GM11168 (cell line): Measurements from ENCODE around the gene CRIP2.

Experiments
- in situ Hi-C: fragments of 300-500 bp; cut with MboI; formaldehyde crosslinking; loops from one replicate; pipeline ENCODE4 v1.12.0; 2022; ENCODE audit warnings: low sequenced_read_pairs; ENCODE audit not compliant: unreplicated experiment

Gene CRIP2

GRCh38 chr14:105484997-105485393 is 10.4 kb downstream of the CRIP2 start:
- in situ Hi-C loops: no loop called here

DNA sequence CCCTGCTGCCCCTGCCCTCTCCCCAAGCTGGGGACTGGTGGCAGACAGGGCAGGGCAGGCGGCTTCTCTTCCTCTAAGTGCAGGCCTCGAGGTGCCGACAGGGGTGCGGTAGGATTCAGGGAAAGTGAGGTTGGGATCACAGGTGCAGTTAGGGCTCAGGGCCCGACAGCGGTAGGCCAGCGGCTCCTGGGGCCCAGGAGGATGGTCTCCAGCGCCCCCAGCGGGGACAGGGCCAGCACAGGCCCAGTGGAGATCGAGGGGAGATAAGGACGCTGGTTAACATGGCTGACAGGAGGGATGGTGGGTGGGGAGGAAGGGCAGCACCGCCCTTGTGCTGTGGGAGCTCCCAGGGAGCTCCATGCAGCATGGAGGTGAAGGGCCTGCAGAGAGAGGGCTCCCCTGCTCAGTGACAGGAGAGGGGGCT is 11.1 kb downstream of the CRIP2 start:
- in situ Hi-C loops: no loop called here

GRCh38 chr14:105486163-105486973 is 11.7 kb downstream of the CRIP2 start, which contains the start of gene CRIP1:
Gene CRIP1, plus strand, starts transcription at chr14:105486886. Its CDS starts 374 bp downstream, at chr14:105487260.
- in situ Hi-C loops: no loop called here

DNA sequence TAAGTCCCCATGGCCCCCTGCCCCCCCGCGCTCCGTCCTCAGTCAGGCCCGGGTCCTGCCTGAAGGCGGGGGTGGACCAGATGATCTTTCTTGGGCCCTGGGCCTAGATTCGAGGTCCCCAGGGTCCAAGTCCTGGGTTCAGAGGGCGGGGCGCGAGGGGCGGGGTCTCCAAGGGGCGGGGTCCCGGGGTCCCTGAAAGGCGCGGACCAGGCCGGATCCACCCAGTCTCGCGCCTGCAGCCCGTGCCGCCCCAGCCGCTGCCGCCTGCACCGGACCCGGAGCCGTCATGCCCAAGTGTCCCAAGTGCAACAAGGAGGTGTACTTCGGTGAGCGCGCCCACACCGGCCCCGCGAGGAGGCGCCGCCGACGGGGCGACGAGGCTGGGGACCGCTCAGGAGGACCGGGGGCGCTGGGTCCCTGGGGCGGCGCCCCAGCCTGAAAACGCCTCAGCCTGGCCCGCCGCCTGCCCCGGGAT is 12.4 kb downstream of the CRIP2 start:
- in situ Hi-C loops: no loop called here

- in situ Hi-C loops: no loop called here
Measured at GRCh38 chr14:105487449-105487985, 12.9 kb downstream of the CRIP2 start.

GRCh38 chr14:105487986-105488777 is 13.6 kb downstream of the CRIP2 start:
- in situ Hi-C loops: no loop called here

DNA sequence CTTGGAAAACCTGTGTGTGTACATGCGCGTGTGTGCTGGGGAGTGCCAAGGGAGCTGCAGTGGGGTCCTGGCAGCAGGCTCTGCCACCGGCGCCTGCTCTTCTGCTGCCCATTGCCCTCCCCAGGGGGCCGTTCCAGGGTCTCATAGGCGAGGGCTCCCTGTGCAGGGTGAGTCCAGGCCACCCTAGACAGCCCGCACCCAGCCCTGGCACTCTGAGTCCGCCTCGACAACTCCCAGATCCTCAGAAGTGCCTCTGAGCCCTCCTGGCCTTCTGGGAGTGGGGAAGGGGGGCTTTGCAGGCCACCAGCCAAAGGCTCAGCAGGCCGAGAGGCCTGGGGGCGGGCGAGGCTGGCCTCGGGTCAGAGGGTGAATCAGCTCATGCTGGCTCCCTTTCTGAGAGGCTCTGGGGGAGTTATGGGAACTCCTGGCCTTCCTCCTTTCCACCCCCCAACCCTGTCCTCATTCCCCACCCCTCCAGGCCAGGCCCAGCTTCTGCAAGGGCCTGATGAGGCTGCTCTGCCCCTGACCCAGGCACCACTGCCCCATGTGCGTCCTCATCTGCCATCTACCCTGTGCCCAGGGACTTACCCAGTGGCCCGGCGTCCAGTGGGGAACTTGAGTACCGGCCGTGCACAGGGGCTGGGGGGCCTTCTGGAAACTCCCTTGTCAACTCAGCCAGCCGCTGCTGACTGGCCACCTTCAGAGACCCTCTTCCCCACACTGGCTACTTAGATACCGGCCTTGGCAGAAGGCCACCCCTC is 14.3 kb downstream of the CRIP2 start:
- in situ Hi-C loops: no loop called here

DNA sequence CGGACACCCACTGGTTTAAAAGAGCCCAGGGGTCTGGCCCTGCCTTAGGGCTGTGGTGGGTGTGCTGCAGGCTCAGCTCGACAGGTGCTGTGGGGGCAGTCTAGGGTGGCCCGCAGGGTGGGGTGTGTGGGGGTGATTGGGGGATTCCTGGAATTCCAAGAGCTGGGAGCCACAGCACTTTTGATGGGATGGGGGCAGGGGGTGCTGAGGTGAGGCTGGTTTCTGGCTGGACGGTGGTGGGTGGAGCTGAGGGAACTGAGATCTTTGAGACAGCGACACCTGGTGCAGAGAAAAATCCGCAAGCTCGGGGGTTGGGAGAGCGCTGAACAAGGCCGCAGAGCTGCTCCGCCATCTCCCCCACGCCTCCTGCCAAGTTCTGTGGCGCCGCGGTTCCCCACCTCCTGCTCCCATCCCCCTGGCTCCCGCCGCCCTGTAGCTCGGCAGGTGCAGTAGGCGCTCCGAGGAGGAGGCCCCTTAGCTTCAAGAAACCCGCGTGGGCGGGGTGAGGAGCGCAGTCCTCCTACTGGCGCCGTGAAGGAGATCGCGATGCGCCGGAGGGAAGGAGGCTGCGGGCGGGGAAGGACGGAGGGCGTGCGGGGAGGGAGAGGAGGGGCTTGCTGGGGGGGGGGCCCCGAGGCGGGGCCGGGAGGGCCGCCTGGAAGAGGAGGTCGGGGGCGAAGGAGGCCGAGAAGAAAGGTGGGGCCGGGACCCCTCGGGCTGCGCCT is 15.1 kb downstream of the CRIP2 start:
- in situ Hi-C loops: no loop called here

DNA sequence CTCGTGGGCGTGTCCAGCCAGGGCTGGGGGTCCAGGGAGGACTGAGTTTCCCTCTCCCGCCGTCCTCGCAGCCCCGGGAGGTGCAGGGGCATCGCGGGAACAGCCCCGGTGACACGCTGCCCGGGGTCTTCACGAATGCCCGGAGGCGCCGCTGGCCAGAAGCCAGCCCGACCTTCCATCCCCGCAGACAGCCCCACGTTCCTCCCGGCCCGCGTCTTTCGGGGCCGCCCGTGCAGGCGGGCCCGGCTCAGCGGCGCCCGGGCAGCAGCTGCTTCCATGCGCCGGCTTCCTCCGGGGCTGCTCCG is 15.6 kb downstream of the CRIP2 start:
- in situ Hi-C loops: no loop called here

GRCh38 chr14:105490572-105491365 is 16.1 kb downstream of the CRIP2 start, which contains the start of gene TEDC1:
Gene TEDC1, plus strand, starts transcription at chr14:105491246. Its CDS starts 130 bp downstream, at chr14:105491376.
- in situ Hi-C loops: no loop called here

DNA sequence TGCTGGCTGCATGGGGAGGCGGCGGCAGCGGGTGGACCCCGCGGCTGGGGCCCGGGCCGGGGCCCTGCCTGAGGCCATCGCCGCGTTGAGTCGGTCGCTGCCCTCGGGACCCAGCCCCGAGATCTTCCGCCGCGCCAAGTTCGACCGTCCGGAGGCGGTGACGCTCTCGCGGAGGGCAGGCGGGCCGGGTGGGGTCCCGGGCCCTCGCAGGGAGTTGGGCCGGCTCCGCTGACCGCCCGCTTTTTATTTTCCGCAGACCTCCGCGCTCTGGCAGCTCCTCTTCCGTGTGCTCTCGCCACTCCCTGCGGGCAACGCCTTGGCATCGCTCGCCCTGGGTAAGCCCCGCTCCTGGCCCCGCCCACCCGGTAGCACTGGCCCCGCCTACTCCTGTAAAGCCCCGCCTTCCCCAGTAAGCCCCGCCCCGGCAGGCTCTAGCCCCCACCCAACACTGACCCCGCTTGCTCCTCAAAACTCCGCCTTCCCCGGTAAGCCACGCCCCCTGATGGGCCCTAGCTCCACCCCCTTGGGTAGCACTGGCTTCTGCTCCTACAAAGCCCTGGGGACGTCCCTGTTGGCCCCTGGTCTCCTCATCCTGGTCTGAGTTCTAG is 16.8 kb downstream of the CRIP2 start:
- in situ Hi-C loops: no loop called here

DNA sequence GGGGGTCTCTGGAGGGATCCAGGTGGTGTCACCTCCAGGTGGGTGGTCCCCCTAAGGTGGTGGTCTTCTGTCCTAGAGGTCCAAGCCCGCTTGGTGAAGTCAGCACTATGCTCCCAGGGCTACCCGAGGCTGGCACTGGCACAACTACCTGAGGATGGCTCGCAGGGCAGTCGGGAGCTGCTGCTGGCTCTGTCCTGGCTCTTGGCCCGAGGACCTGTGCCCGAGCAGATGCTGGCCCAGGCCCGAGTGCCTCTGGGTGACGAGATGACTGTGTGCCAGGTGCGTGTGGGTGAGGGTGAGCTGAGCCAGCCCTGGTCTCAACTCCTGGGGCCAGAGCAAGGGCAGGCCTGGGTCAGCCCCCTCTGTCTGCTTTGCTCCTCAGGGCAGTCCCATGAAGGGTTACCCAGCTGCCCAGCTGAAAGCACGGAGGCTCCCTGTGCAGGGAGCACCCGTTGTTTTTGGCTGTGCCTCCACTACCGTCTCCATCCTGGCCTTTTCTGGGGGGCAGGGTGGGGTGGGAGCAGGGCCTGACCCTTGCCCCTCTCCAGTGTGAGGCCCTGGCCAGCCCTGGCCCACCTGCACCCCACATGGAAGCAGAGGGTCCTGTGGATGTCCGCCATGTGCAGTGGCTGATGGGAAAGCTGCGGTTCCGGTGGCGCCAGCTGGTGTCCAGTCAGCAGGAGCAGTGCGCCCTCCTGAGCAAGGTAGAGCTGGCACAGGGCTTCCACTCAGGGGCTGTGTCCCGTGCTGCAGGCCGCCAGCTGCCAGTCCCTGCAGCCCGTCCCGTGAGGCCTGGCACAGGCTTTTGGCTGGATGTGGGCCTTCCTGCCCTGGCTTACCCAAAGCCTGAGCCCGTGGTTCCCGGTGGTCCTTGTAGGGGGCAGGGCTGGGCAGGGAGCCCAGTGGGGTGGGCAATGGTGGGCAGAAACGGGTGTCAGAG is 17.7 kb downstream of the CRIP2 start:
- in situ Hi-C loops: no loop called here

DNA sequence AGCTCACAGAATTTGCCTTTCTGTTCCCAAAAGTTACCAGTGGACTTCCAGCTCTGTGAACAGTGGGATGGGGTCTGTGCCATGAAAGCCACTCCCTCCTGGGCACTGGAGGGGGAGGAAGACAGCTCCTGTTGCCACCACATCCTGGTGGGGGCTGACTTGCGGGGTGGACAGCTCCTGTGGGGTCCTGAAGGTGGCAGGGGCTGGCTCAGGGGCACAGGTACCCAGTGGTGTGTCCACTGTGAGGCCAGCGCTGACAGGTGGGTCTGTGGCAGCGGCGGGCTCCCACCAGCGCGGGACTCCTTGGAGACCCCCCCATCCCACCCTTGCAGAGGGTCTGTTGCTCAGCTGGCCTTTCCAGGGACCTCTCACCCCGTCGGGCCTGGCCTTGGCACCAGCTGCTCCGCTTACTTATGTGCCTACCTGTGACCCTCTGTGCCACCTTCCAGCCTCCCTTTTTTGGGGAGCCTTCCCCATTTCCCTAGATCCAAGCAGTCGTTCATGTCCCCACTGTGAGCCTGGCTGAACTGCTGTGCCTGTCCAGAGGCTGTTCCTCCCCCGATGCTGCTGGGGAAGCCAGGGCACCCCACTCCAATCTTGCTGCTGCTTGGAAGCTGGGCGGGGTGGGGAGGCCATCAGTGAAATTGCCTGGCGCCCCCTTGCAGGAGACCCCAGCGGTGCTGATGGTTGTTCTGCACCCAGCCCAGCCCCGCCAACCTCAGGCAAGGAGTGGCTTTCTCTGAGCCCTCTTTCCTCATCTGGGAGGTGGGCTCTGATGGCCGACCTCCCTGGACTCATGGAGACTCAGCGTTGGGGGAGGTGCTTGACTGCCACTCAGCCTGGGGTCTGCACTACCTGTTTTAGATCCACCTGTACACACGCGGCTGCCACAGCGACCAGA is 18.6 kb downstream of the CRIP2 start:
- in situ Hi-C loops: no loop called here

DNA sequence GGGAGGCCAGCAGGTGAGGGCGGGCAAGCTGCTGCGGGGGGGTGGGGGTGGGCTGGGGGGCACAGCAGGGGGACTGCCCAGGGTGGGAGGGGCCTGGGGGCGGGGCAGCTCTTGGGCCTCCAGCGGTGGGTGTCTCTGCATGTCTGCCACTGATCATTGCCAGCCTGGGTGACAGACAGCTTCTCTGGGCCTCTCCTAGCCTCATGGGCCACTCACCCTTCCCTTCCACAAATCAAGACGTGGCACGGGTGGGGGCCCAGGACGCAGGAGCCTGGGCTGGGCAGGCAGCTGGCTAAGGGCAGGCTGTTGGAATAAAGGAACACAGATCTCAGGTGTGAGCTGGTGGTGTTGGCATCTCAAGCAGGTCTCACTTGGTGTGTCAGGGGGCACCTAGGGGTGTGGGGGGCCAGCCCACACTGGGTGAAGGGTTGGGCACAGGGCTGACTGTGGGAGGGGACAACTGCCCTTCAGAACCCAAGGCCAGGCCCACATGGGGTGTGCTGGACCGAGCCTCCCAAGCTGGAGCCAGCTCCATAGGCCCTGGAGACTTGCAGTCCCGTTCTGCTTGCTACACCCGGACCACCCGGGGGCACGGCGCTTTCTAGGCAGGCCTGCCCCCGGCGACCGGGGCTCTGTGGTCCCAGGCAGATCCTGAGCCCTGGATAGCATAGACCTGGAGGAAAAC is 19.4 kb downstream of the CRIP2 start:
- in situ Hi-C loops: no loop called here

DNA sequence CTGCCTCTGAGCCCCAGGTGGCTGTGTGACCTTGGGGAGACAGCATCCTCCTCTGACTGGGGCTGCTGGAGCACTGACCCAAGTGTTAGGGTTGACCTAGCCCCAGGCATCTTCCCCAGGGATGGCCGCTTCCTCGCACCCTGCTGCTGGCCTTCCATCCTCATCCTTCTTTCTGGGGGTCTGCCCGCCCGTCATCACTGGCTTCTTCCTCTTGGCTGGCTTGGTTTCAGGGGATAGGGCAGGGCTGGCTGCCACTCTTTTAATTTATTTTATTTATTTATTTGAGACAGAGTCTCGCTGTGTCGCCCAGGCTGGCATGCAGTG is 19.9 kb downstream of the CRIP2 start:
- in situ Hi-C loops: no loop called here
